ENCODE data around the gene POLA1. TPM values are rescaled to one million over a fixed set of nuclear protein-coding genes. Genes with fewer than 3 reads are reported as not detected.

Gene POLA1
- total RNA-seq, 4 donors from 2014 or later, result 8.5 to 18.9 (median 8.8) TPM

GRCh38 chrX:24718771-24719170, 25.1 kb downstream of the POLA1 start:
- no peaks in the 10 kb centered on the region for H3K4me1 ChIP-seq
- intact Hi-C loops (cut with DNase I), result no loop called here
- no peak for TF ChIP-seq POLR2A (IDR thresholded peaks at IDR 0.05)
- no peak for DNase-seq
- H3K27ac ChIP-seq, result no peak overlapping the region
- H3K36me3 ChIP-seq, result peaks cover 0 to 2% of the 10 kb centered on the region in 2 donors
- H3K9me3 ChIP-seq, result no peaks in the 10 kb centered on the region
- no peak overlapping the region for H3K4me3 ChIP-seq (replicated peaks in 1 of 3)
- 95% methylated on average over 4 of the region's 4 CpGs for WGBS, 2 donors
- no peaks in the 10 kb centered on the region for H3K27me3 ChIP-seq

GRCh38 chrX:24720036-24720435, 26.3 kb downstream of the POLA1 start:
- Histone ChIP-seq H3K4me3 (replicated peaks in 1 of 3) (no peak overlapping the region), H3K27ac (no peak overlapping the region), H3K9me3 (no peaks in the 10 kb centered on the region), H3K4me1 (no peaks in the 10 kb centered on the region), H3K36me3 (peaks cover 0 to 2% of the 10 kb centered on the region in 2 donors), H3K27me3 (no peaks in the 10 kb centered on the region)
- no peak for TF ChIP-seq POLR2A (IDR thresholded peaks at IDR 0.05)
- TF ChIP-seq CTCF (IDR thresholded peaks at IDR 0.05), result no peak
- no peak for DNase-seq
- WGBS, 2 donors, result 54 to 59% methylated on average over 3 of the region's 3 CpGs
- intact Hi-C loops (cut with DNase I), result no loop called here

- H3K36me3 ChIP-seq, result peaks cover 0 to 4% of the 10 kb centered on the region in 2 donors
- no peak overlapping the region for H3K27ac ChIP-seq
- H3K4me1 ChIP-seq, result no peaks in the 10 kb centered on the region
- intact Hi-C loops (cut with DNase I), result no loop called here
- no peak overlapping the region for H3K4me3 ChIP-seq (replicated peaks in 1 of 3)
- WGBS, 2 donors, result 79 to 90% methylated on average over 3 of the region's 3 CpGs
- H3K9me3 ChIP-seq, result no peaks in the 10 kb centered on the region
- H3K27me3 ChIP-seq, result no peaks in the 10 kb centered on the region
- no peak for DNase-seq
- TF ChIP-seq CTCF (IDR thresholded peaks at IDR 0.05) (no peak), POLR2A (IDR thresholded peaks at IDR 0.05) (no peak)
Observed at GRCh38 chrX:24728530-24728929, 34.8 kb downstream of the POLA1 start.

- no peak overlapping the region for H3K4me3 ChIP-seq (replicated peaks in 1 of 3)
- TF ChIP-seq CTCF (IDR thresholded peaks at IDR 0.05), result no peak
- TF ChIP-seq POLR2A (IDR thresholded peaks at IDR 0.05), result no peak
- no peaks in the 10 kb centered on the region for H3K36me3 ChIP-seq
- H3K9me3 ChIP-seq, result no peaks in the 10 kb centered on the region
- no peak for DNase-seq
- no peak overlapping the region for H3K27ac ChIP-seq
- WGBS, 2 donors, result 86 to 96% methylated on average over 6 of the region's 6 CpGs
- no peaks in the 10 kb centered on the region for H3K4me1 ChIP-seq
- intact Hi-C loops (cut with DNase I), result no loop called here
- no peaks in the 10 kb centered on the region for H3K27me3 ChIP-seq
Observed at GRCh38 chrX:24732766-24733500, 39.2 kb downstream of the POLA1 start.

- no peaks in the 10 kb centered on the region for H3K9me3 ChIP-seq
- H3K4me1 ChIP-seq, result no peaks in the 10 kb centered on the region
- H3K27ac ChIP-seq, result no peak overlapping the region
- WGBS, 2 donors, result 88% methylated on average over 3 of the region's 3 CpGs
- DNase-seq, result no peak
- no peaks in the 10 kb centered on the region for H3K36me3 ChIP-seq
- H3K4me3 ChIP-seq (replicated peaks in 1 of 3), result no peak overlapping the region
- TF ChIP-seq CTCF (IDR thresholded peaks at IDR 0.05) (no peak), POLR2A (IDR thresholded peaks at IDR 0.05) (no peak)
- intact Hi-C loops (cut with DNase I), result no loop called here
- H3K27me3 ChIP-seq, result no peaks in the 10 kb centered on the region
Observed at GRCh38 chrX:24741330-24741729, 47.6 kb downstream of the POLA1 start.

All from thyroid gland (tissue), 4 donors.